Erythroblast (primary cell): ENCODE results near the gene ING4.

Experiments used
- DNase-seq, 2 experiments: peaks; one replicate each; lab custom pipeline; 2025; lab: John Stamatoyannopoulos, UW
- GATA1 ChIP-seq: IDR thresholded peaks from 2 replicates; pipeline ENCODE4 v1.6.1; 2011; ENCODE audit warnings: low read depth, mild to moderate bottlenecking, control low read depth, low read length, moderate library complexity
- POLR2A ChIP-seq: IDR thresholded peaks from 2 replicates; pipeline ENCODE4 v1.6.1; 2011; ENCODE audit warnings: mild to moderate bottlenecking, low read length

The ING4 gene

GRCh38 chr12:6635375-6635855, 27.5 kb downstream of the ING4 start:
- TF ChIP-seq GATA1 (no peak), POLR2A (no peak)
- DNase-seq, result peak in 1 of 2 experiments; percentile 48

GRCh38 chr12:6632026-6632983, 30.6 kb downstream of the ING4 start:
- TF ChIP-seq POLR2A, result no peak
- TF ChIP-seq GATA1, result no peak
- DNase-seq, result no peak

DNA sequence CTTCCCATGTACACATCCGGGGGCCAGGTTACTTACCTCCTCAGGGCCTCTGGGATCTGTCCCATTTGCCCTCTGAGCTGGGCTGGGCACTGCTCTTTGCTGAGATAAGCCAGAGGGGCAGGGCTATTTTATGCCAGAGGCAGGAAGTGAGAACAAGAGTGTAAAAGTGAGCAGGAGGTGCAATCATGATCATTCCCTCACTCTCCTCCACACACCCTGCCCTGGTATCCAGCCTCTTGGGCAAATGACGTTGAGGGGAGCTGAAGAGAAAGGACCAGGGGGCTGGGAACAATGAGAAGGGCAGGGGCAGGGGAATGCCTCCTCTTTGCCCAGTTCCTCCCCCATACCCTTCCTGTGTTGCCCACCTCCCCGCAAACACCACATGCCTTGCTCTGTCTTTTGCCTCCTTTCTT, 31.4 kb downstream of the ING4 start:
- DNase-seq, result peak in 1 of 2 experiments; percentile 32
- TF ChIP-seq GATA1 (no peak), POLR2A (peak; percentile 56)

GRCh38 chr12:6630736-6631135, 32.2 kb downstream of the ING4 start:
- no peak for DNase-seq
- TF ChIP-seq GATA1, result no peak
- TF ChIP-seq POLR2A, result no peak

GRCh38 chr12:6627616-6628015, 35.3 kb downstream of the ING4 start:
- DNase-seq, result no peak
- no peak for TF ChIP-seq POLR2A
- TF ChIP-seq GATA1, result no peak

DNA sequence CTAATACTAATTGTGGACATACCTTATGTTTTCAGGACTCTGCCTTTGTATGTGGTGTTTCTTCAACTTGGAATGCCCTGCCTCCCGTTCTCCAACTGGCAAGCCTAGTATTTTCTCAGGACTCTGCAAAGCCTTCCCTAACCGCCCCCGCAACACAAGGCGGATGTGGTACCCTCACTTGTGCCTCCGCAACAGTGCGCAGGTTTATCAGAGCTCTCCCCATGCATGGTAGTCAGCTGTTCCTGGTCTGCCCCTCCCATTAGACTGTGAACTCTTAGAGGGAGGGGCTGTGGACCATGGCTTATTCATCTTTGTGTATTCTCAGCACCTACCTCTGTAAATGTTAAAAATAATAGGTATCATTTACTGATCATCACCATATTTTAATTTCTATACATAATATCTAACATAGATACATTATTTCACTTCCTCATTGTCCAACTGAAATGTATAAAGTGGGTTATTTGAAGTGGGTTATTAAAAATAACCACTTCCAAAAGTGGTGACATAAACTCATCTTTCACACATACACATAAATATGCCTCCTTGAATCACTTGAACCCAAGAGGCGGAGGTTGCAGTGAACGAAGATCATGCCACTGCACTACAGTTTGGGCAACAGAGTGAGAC, 36.1 kb downstream of the ING4 start:
- no peak for TF ChIP-seq GATA1
- TF ChIP-seq POLR2A, result no peak
- no peak for DNase-seq

GRCh38 chr12:6620885-6621274, 42.0 kb downstream of the ING4 start:
- no peak for DNase-seq
- TF ChIP-seq POLR2A, result no peak
- no peak for TF ChIP-seq GATA1

GRCh38 chr12:6620137-6620884, 42.6 kb downstream of the ING4 start:
- peak; percentile 47 to 58 for DNase-seq
- TF ChIP-seq POLR2A, result no peak
- TF ChIP-seq GATA1, result no peak

DNA sequence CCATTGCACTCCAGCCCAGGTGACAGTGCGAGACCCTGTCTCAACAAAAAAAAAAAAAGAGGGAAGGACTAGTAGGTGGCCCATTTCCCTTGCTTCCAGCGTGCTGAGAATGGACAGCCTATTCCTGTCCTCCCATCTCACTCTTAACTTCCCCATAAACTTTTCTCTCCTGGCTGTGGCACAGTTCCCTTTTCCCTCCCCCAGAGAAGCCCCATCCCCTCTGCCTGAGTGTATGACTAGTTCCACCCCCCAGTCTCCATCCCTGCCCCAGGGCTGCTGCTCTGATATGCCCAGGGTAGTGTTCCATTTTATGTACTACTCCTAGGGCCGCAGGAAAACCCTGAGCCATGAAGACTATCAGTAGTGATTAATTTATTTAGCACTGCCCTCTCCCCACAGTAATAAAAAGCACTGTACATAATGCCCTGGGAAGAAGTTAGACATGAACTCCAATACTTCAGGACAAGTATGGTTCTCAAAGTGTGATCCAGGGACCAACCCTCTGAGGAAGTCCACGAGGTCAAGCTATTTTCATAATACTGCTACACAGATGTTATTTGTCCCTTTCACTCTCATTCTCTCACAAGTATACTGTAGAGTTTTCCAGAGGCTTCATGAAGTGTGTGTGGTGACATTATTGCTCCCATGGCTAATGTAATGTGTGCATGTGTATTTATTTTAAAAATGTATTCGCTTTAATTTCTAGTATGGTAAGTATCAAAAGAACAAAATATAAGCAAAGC, 44.3 kb downstream of the ING4 start:
- no peak for DNase-seq
- TF ChIP-seq GATA1, result no peak
- TF ChIP-seq POLR2A, result no peak

DNA sequence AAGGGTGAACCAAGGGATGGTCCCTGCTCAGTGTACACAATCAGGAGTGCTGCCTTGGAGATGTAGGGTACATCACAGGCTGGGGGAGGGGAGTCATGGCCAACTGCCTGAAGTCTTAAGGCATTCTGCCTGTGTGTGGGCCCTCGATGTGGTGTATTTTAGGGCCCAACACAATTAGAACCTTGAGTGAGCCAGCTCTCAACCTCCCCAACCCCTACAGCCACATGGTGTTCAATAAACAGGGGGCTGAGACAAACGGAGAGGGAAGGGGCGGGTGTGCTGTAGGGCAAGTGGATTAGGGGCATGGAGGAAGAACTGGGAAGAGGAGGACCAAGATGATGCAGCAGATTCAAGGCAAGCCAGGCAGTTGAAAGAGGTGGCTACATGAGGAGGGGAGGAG, 47.1 kb downstream of the ING4 start:
- DNase-seq, result no peak
- TF ChIP-seq GATA1, result no peak
- no peak for TF ChIP-seq POLR2A

GRCh38 chr12:6614513-6615172, 48.3 kb downstream of the ING4 start:
- DNase-seq, result no peak
- no peak for TF ChIP-seq GATA1
- no peak for TF ChIP-seq POLR2A

- peak; percentile 96 to 97 for DNase-seq
These were observed 49.0 kb downstream of the ING4 start for GRCh38 chr12:6613776-6614512.

More at GRCh38 chr12:6613776-6614512, 49.0 kb downstream of the ING4 start:
- TF ChIP-seq GATA1, result no peak
- TF ChIP-seq POLR2A, result no peak
